DND-41 (cell line): ENCODE results near the gene EYA4.
"Not testable (repeated sequence)": the region's sequence is repeated elsewhere in the genome, so short reads cannot be mapped to it uniquely, and the experiment has no call there.

Experiments used
- ATAC-seq: fragments of 200-7000 bp; cut with Tn5 transposase; 3 replicates; pipeline ENCODE4 v1.9.1; 2021; ENCODE audit warnings: low read depth; ENCODE audit not compliant: insufficient read depth
- DNase-seq: peaks from one replicate; pipeline ENCODE4 v3.0.0-alpha.2; 2020
- H2AFZ ChIP-seq: 2 replicates; pipeline ENCODE4 v1.6.0; 2012; ENCODE audit warnings: low read depth, low read length
- H3K27ac ChIP-seq: 2 replicates; pipeline ENCODE4 v1.5.1; 2012; ENCODE audit warnings: low read length, inconsistent platforms
- H3K27me3 ChIP-seq: fragments of 200-600 bp; sonication (generic); 2 replicates; pipeline ENCODE4 v1.6.0; 2012; ENCODE audit warnings: low read length, mild to moderate bottlenecking, inconsistent platforms; ENCODE audit not compliant: insufficient read depth, poor library complexity
- H3K36me3 ChIP-seq: 2 replicates; pipeline ENCODE4 v1.5.1; 2012; ENCODE audit warnings: low read length, inconsistent platforms; ENCODE audit not compliant: insufficient read depth
- H3K4me1 ChIP-seq: 2 replicates; pipeline ENCODE4 v1.5.1; 2012; ENCODE audit warnings: mild to moderate bottlenecking, low read length; ENCODE audit not compliant: insufficient read depth
- H3K4me2 ChIP-seq: 2 replicates; pipeline ENCODE4 v1.6.0; 2012; ENCODE audit warnings: mild to moderate bottlenecking, moderate library complexity, low read length, inconsistent platforms; ENCODE audit not compliant: insufficient read depth
- H3K4me3 ChIP-seq, 2 experiments: fragments of 200-600 bp in 1 of 2; shearing (Covaris generic) in 1 of 2; 2 replicates each; pipeline ENCODE4 v1.5.1; 2012 to 2016; ENCODE audit warnings: inconsistent platforms in 2 of 2, low read length in 2 of 2, mild to moderate bottlenecking in 2 of 2, low read depth in 1 of 2, moderate library complexity in 1 of 2
- H3K79me2 ChIP-seq: 2 replicates; pipeline ENCODE4 v1.6.0; 2012; ENCODE audit warnings: low read length, inconsistent platforms; ENCODE audit not compliant: insufficient read depth
- H3K9ac ChIP-seq: 2 replicates; pipeline ENCODE4 v1.6.0; 2012; ENCODE audit warnings: low read depth, mild to moderate bottlenecking, inconsistent platforms, low read length, moderate library complexity
- H3K9me3 ChIP-seq: 2 replicates; pipeline ENCODE4 v1.5.1; 2012; ENCODE audit warnings: low read length, moderate library complexity, mild to moderate bottlenecking, inconsistent platforms; ENCODE audit not compliant: insufficient read depth, severe bottlenecking
- H4K20me1 ChIP-seq: 2 replicates; pipeline ENCODE4 v1.6.0; 2012; ENCODE audit warnings: low read length; ENCODE audit not compliant: insufficient read depth
- CTCF ChIP-seq: IDR thresholded peaks from 2 replicates; pipeline ENCODE4 v1.5.1; 2012; ENCODE audit warnings: borderline replicate concordance, low read length, moderate library complexity, mild to moderate bottlenecking; ENCODE audit not compliant: poor library complexity, severe bottlenecking; ENCODE audit errors: extremely low read depth
- EZH2 ChIP-seq: IDR thresholded peaks from 3 replicates; pipeline ENCODE4 v1.6.1; 2012; ENCODE audit warnings: borderline replicate concordance, low read depth, mild to moderate bottlenecking, moderate library complexity, low read length, inconsistent platforms; ENCODE audit not compliant: severe bottlenecking

EYA4 gene

DNA sequence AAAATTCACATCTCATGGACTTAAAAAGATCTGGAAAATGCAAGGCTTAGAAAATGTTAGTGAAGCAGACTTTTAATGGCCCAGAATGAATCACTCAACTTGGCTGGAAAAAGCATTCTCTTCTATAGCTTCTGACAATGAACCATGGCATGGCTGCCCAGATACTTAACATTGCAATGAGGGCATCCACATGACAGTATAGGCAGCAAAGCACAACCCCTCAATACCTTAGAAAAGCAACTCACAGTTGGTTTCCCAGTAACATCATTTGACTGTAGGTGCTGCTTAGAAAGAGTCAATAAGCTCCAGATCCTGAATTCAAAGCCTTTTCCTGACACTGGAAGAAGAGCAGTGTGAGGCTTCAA, 155.8 kb downstream of the EYA4 start:
- Histone ChIP-seq H3K79me2 (no peaks in the 10 kb centered on the region), H3K27ac (no peak overlapping the region), H3K4me2 (no peak overlapping the region), H3K27me3 (no peaks in the 10 kb centered on the region), H3K4me1 (no peaks in the 10 kb centered on the region), H3K9me3 (no peaks in the 10 kb centered on the region), H2AFZ (no peak overlapping the region), H4K20me1 (no peaks in the 10 kb centered on the region), H3K4me3 (no peak overlapping the region), H3K36me3 (no peaks in the 10 kb centered on the region), H3K9ac (no peak overlapping the region)
- DNase-seq (no peak), ATAC-seq (no peak)
- TF ChIP-seq CTCF (no peak), EZH2 (no peak)

DNA sequence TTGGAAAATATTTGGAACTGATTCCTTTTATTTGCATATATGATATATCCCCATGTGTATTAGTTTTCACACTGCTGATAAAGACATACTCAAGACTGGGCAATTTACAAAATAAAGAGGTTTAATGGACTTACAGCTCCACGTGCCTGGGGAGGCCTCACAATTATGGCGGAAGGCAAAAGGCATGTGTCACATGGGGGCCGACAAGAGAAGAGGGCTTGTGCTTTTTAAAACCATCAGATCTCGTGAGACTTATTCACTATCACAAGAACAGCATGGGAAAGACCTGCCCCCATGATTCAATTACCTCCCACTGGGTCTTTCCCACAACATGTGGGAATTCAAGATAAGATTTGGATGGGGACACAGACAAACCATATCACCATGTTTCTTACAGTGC, 156.4 kb downstream of the EYA4 start:
- not testable (repeated sequence) for H3K27ac ChIP-seq, H3K36me3 ChIP-seq, H3K4me2 ChIP-seq, H3K4me3 ChIP-seq, H4K20me1 ChIP-seq, ATAC-seq, DNase-seq, H3K79me2 ChIP-seq, H2AFZ ChIP-seq, H3K9ac ChIP-seq, H3K9me3 ChIP-seq, H3K4me1 ChIP-seq, H3K27me3 ChIP-seq

GRCh38 chr6:133399426-133399825, 158.3 kb downstream of the EYA4 start:
- Histone ChIP-seq H3K27ac (no peak overlapping the region), H3K4me2 (no peak overlapping the region), H3K4me3 (no peak overlapping the region), H3K4me1 (no peaks in the 10 kb centered on the region), H3K9ac (no peak overlapping the region), H3K27me3 (no peaks in the 10 kb centered on the region), H3K36me3 (no peaks in the 10 kb centered on the region), H3K9me3 (no peaks in the 10 kb centered on the region), H3K79me2 (no peaks in the 10 kb centered on the region), H4K20me1 (no peaks in the 10 kb centered on the region), H2AFZ (no peak overlapping the region)
- TF ChIP-seq EZH2, result no peak
- no peak for TF ChIP-seq CTCF
- ATAC-seq (no peak), DNase-seq (no peak)

GRCh38 chr6:133404151-133404550, 163.0 kb downstream of the EYA4 start:
- TF ChIP-seq CTCF, result no peak
- TF ChIP-seq EZH2, result no peak
- H3K9ac ChIP-seq, result no peak overlapping the region

More at GRCh38 chr6:133404151-133404550, 163.0 kb downstream of the EYA4 start:
- H3K4me1 ChIP-seq, result no peaks in the 10 kb centered on the region
- no peaks in the 10 kb centered on the region for H4K20me1 ChIP-seq
- no peaks in the 10 kb centered on the region for H3K79me2 ChIP-seq
- ATAC-seq, result no peak
- no peak overlapping the region for H3K4me3 ChIP-seq
- H3K27me3 ChIP-seq, result no peaks in the 10 kb centered on the region
- no peaks in the 10 kb centered on the region for H3K36me3 ChIP-seq
- H2AFZ ChIP-seq, result no peak overlapping the region
- no peak overlapping the region for H3K27ac ChIP-seq
- no peaks in the 10 kb centered on the region for H3K9me3 ChIP-seq
- DNase-seq, result no peak
- no peak overlapping the region for H3K4me2 ChIP-seq
